ENCODE data around the gene PCDHB13. TPM values are rescaled to one million over a fixed set of nuclear protein-coding genes. Genes with fewer than 3 reads are reported as not detected.

PCDHB13 gene
- total and polyA plus RNA-seq, 2 of the 4 experiments (the other 2 are of a cell fraction), result 0.18 to 0.26 TPM

GRCh38 chr5:141261238-141261546 is 47.5 kb downstream of the PCDHB13 start:
- TF ChIP-seq RFX5 (IDR thresholded peaks at IDR 0.05; ENCODE audit: low read depth, low read length), result no peak
- no peak for TF ChIP-seq CTCF (conservative IDR thresholded peaks at IDR 0.05; ENCODE audit: low read depth, low read length)
- TF ChIP-seq CEBPB (IDR thresholded peaks at IDR 0.05; ENCODE audit: low read depth, low read length), result no peak
- no peak for TF ChIP-seq MAFK (IDR thresholded peaks at IDR 0.05; ENCODE audit: low read depth, low read length)
- TF ChIP-seq, protein P1, sequence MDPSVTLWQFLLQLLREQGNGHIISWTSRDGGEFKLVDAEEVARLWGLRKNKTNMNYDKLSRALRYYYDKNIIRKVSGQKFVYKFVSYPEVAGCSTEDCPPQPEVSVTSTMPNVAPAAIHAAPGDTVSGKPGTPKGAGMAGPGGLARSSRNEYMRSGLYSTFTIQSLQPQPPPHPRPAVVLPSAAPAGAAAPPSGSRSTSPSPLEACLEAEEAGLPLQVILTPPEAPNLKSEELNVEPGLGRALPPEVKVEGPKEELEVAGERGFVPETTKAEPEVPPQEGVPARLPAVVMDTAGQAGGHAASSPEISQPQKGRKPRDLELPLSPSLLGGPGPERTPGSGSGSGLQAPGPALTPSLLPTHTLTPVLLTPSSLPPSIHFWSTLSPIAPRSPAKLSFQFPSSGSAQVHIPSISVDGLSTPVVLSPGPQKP (IDR thresholded peaks at IDR 0.05; ENCODE audit: borderline replicate concordance, low read depth, low read length), result no peak
- no peak for TF ChIP-seq SMC3 (IDR thresholded peaks at IDR 0.05; ENCODE audit: low read depth, low read length)
- no peak for TF ChIP-seq FOS (IDR thresholded peaks at IDR 0.05; ENCODE audit: low read depth, low read length)
- in situ Hi-C loops (cut with MboI; ENCODE audit: low sequenced_read_pairs), result no loop called here

More at GRCh38 chr5:141261238-141261546, 47.5 kb downstream of the PCDHB13 start:
- Histone ChIP-seq H2BK20ac (ENCODE audit: low read depth, low read length) (no peak overlapping the region), H3K9ac (ENCODE audit: low read depth, low read length) (no peak overlapping the region), H3K4ac (ENCODE audit: low read depth, low read length) (no peak overlapping the region), H3K14ac (replicated peaks; ENCODE audit: low read depth, low read length) (no peak overlapping the region), H2AFZ (replicated peaks; ENCODE audit: low read length, poor library complexity) (no peak overlapping the region), H3K9me3 (ENCODE audit: control insufficient read depth, insufficient read depth, low read length) (peaks cover 48% of the 10 kb centered on the region), H2AK5ac (ENCODE audit: low read depth, low read length) (no peak overlapping the region), H3K79me1 (ENCODE audit: low read depth in 1 of 2, low read length in 2 of 2) (no peaks in the 10 kb centered on the region), H3K18ac (ENCODE audit: low read depth, low read length) (no peak overlapping the region), H4K91ac (ENCODE audit: insufficient read depth, low read depth, low read length) (no peak overlapping the region), H2BK15ac (ENCODE audit: low read depth, low read length) (no peak overlapping the region), H4K20me1 (ENCODE audit: insufficient read depth, low read length) (no peaks in the 10 kb centered on the region), H2AK9ac (replicated peaks; ENCODE audit: low read depth, low read length, poor library complexity) (no peak overlapping the region), H4K8ac (ENCODE audit: low read depth in 2 of 2, low read length in 2 of 2) (no peak overlapping the region), H2BK120ac (ENCODE audit: low read depth, low read length) (no peak overlapping the region), H3K9me1 (ENCODE audit: insufficient read depth, low read length) (no peaks in the 10 kb centered on the region), H3K27me3 (ENCODE audit: control insufficient read depth, insufficient read depth, low read length) (no peaks in the 10 kb centered on the region), H3K4me1 (ENCODE audit: control insufficient read depth, insufficient read depth, low read length) (no peaks in the 10 kb centered on the region), H4K5ac (ENCODE audit: low read depth, low read length) (no peak overlapping the region), H2BK5ac (ENCODE audit: low read depth, low read length, poor library complexity, severe bottlenecking) (no peak overlapping the region), H3K23ac (ENCODE audit: low read depth, low read length) (no peak overlapping the region), H3K36me3 (ENCODE audit: control insufficient read depth, insufficient read depth, low read length) (no peaks in the 10 kb centered on the region), H3K56ac (ENCODE audit: extremely low read depth, insufficient read depth, low read length) (no peak overlapping the region), H3K4me2 (ENCODE audit: low read depth, low read length) (no peak overlapping the region), H3K4me3 (ENCODE audit: insufficient read depth, low read depth, low read length) (no peak overlapping the region), H3K27ac (ENCODE audit: insufficient read depth, low read length) (no peak overlapping the region)
- CTCF ChIA-PET, result no interaction called here
- WGBS, 2 experiments (ENCODE audit: extremely low coverage in 2 of 2, insufficient read length in 1 of 2), result no CpG with 5 or more reads among the region's 1 CpG
- dilution Hi-C loops (cut with HindIII; ENCODE audit: low sequenced_read_pairs, unreplicated experiment), result no loop called here
- no peak for DNase-seq
- intact Hi-C loops (cut with micrococcal nuclease), result no loop called here
- no TSS peak for BruUV-seq (replicated peaks)
- POLR2A ChIA-PET (ENCODE audit: unreplicated experiment), result no interaction called here
- no peak for ATAC-seq (ENCODE audit: low read depth)

Other genes with a start within 250 kb of the PCDHB13 start
Only the 30 nearest of the 37 such genes appear.
- not detected in 2 replicates for gene PCDHB1, start 162.5 kb upstream of the PCDHB13 start, total RNA-seq (2012; rRNA removed)
- gene PCDHB1, start 162.5 kb upstream of the PCDHB13 start, polyA plus RNA-seq (2012; rRNA removed), result not detected in 2 replicates
- gene PCDHB2, start 119.3 kb upstream of the PCDHB13 start, total RNA-seq (2012; rRNA removed), result 0.36 and 0.56 TPM in 2 replicates
- 0.46 and 0.65 TPM in 2 replicates for gene PCDHB2, start 119.3 kb upstream of the PCDHB13 start, polyA plus RNA-seq (2012; rRNA removed)
- gene PCDHB3, start 113.4 kb upstream of the PCDHB13 start, total RNA-seq (2012; rRNA removed), result under 0.01 and 0.18 TPM in 2 replicates
- 0.10 and 0.12 TPM in 2 replicates for gene PCDHB3, start 113.4 kb upstream of the PCDHB13 start, polyA plus RNA-seq (2012; rRNA removed)
- under 0.01 TPM in 1 of 2 replicates, not detected in the other for gene PCDHB4, start 92.1 kb upstream of the PCDHB13 start, total RNA-seq (2012; rRNA removed)
- 0.03 and 0.06 TPM in 2 replicates for gene PCDHB4, start 92.1 kb upstream of the PCDHB13 start, polyA plus RNA-seq (2012; rRNA removed)
- gene PCDHB5, start 78.7 kb upstream of the PCDHB13 start, total RNA-seq (2012; rRNA removed), result 0.18 and 0.28 TPM in 2 replicates
- gene PCDHB5, start 78.7 kb upstream of the PCDHB13 start, polyA plus RNA-seq (2012; rRNA removed), result 0.32 TPM in 2 replicates
- under 0.01 TPM in 1 of 2 replicates, not detected in the other for gene PCDHB6, start 63.9 kb upstream of the PCDHB13 start, total RNA-seq (2012; rRNA removed)
- 0.07 and 0.11 TPM in 2 replicates for gene PCDHB6, start 63.9 kb upstream of the PCDHB13 start, polyA plus RNA-seq (2012; rRNA removed)
- 0.18 and 0.28 TPM in 2 replicates for gene PCDHB7, start 41.3 kb upstream of the PCDHB13 start, total RNA-seq (2012; rRNA removed)
- 0.27 and 0.38 TPM in 2 replicates for gene PCDHB7, start 41.3 kb upstream of the PCDHB13 start, polyA plus RNA-seq (2012; rRNA removed)
- gene PCDHB8, start 36.1 kb upstream of the PCDHB13 start, total RNA-seq (2012; rRNA removed), result 0.18 and 0.28 TPM in 2 replicates
- gene PCDHB8, start 36.1 kb upstream of the PCDHB13 start, polyA plus RNA-seq (2012; rRNA removed), result 0.03 and 0.07 TPM in 2 replicates
- gene PCDHB16, start 31.5 kb upstream of the PCDHB13 start, total RNA-seq (2012; rRNA removed), result 0.18 and 0.56 TPM in 2 replicates
- 0.36 and 0.93 TPM in 2 replicates for gene PCDHB16, start 31.5 kb upstream of the PCDHB13 start, polyA plus RNA-seq (2012; rRNA removed)
- under 0.01 and 0.18 TPM in 2 replicates for gene PCDHB9, start 26.8 kb upstream of the PCDHB13 start, total RNA-seq (2012; rRNA removed)
- 0.10 and 0.24 TPM in 2 replicates for gene PCDHB9, start 26.8 kb upstream of the PCDHB13 start, polyA plus RNA-seq (2012; rRNA removed)
- under 0.01 and 0.18 TPM in 2 replicates for gene PCDHB10, start 21.6 kb upstream of the PCDHB13 start, total RNA-seq (2012; rRNA removed)
- gene PCDHB10, start 21.6 kb upstream of the PCDHB13 start, polyA plus RNA-seq (2012; rRNA removed), result 0.19 and 0.22 TPM in 2 replicates
- under 0.01 TPM in 2 replicates for gene PCDHB11, start 14.3 kb upstream of the PCDHB13 start, total RNA-seq (2012; rRNA removed)
- 0.05 TPM in 1 of 2 replicates, not detected in the other for gene PCDHB11, start 14.3 kb upstream of the PCDHB13 start, polyA plus RNA-seq (2012; rRNA removed)
- under 0.01 and 0.18 TPM in 2 replicates for gene PCDHB12, start 5.2 kb upstream of the PCDHB13 start, total RNA-seq (2012; rRNA removed)
- 0.09 and 0.13 TPM in 2 replicates for gene PCDHB12, start 5.2 kb upstream of the PCDHB13 start, polyA plus RNA-seq (2012; rRNA removed)
- 0.18 and 0.28 TPM in 2 replicates for gene PCDHB14, start 9.4 kb downstream of the PCDHB13 start, total RNA-seq (2012; rRNA removed)
- gene PCDHB14, start 9.4 kb downstream of the PCDHB13 start, polyA plus RNA-seq (2012; rRNA removed), result 0.36 and 0.39 TPM in 2 replicates
- 0.18 and 0.28 TPM in 2 replicates for gene PCDHB15, start 31.5 kb downstream of the PCDHB13 start, total RNA-seq (2012; rRNA removed)
- 0.14 and 0.17 TPM in 2 replicates for gene PCDHB15, start 31.5 kb downstream of the PCDHB13 start, polyA plus RNA-seq (2012; rRNA removed)
- gene SLC25A2, start 90.1 kb downstream of the PCDHB13 start, total RNA-seq (2012; rRNA removed), result 0.28 TPM in 1 of 2 replicates, not detected in the other
- gene SLC25A2, start 90.1 kb downstream of the PCDHB13 start, polyA plus RNA-seq (2012; rRNA removed), result not detected in 2 replicates
- gene TAF7, start 106.9 kb downstream of the PCDHB13 start, total RNA-seq (2012; rRNA removed), result 51.8 and 100 TPM in 2 replicates
- gene TAF7, start 106.9 kb downstream of the PCDHB13 start, polyA plus RNA-seq (2012; rRNA removed), result 38.4 and 45.7 TPM in 2 replicates
- gene PCDHGA1, start 116.6 kb downstream of the PCDHB13 start, total RNA-seq (2012; rRNA removed), result 0.83 and 0.90 TPM in 2 replicates
- 0.86 and 0.92 TPM in 2 replicates for gene PCDHGA1, start 116.6 kb downstream of the PCDHB13 start, polyA plus RNA-seq (2012; rRNA removed)
- gene PCDHGA2, start 124.8 kb downstream of the PCDHB13 start, total RNA-seq (2012; rRNA removed), result 3.3 and 3.4 TPM in 2 replicates
- gene PCDHGA2, start 124.8 kb downstream of the PCDHB13 start, polyA plus RNA-seq (2012; rRNA removed), result 3.6 and 4.0 TPM in 2 replicates
- 1.4 and 1.7 TPM in 2 replicates for gene PCDHGA3, start 129.9 kb downstream of the PCDHB13 start, total RNA-seq (2012; rRNA removed)
- 1.6 and 1.8 TPM in 2 replicates for gene PCDHGA3, start 129.9 kb downstream of the PCDHB13 start, polyA plus RNA-seq (2012; rRNA removed)
- 3.3 and 3.6 TPM in 2 replicates for gene PCDHGB1, start 136.2 kb downstream of the PCDHB13 start, total RNA-seq (2012; rRNA removed)
- 1.9 TPM in 2 replicates for gene PCDHGB1, start 136.2 kb downstream of the PCDHB13 start, polyA plus RNA-seq (2012; rRNA removed)
- 5.0 and 5.4 TPM in 2 replicates for gene PCDHGA4, start 141.1 kb downstream of the PCDHB13 start, total RNA-seq (2012; rRNA removed)
- 3.0 and 3.5 TPM in 2 replicates for gene PCDHGA4, start 141.1 kb downstream of the PCDHB13 start, polyA plus RNA-seq (2012; rRNA removed)
- gene PCDHGB2, start 146.1 kb downstream of the PCDHB13 start, total RNA-seq (2012; rRNA removed), result 2.8 and 3.0 TPM in 2 replicates
- 2.4 and 2.6 TPM in 2 replicates for gene PCDHGB2, start 146.1 kb downstream of the PCDHB13 start, polyA plus RNA-seq (2012; rRNA removed)
- gene PCDHGA5, start 150.2 kb downstream of the PCDHB13 start, total RNA-seq (2012; rRNA removed), result 1.7 and 2.0 TPM in 2 replicates
- gene PCDHGA5, start 150.2 kb downstream of the PCDHB13 start, polyA plus RNA-seq (2012; rRNA removed), result 1.3 and 1.4 TPM in 2 replicates
- gene PCDHGB3, start 156.3 kb downstream of the PCDHB13 start, total RNA-seq (2012; rRNA removed), result 5.9 and 6.7 TPM in 2 replicates
- gene PCDHGB3, start 156.3 kb downstream of the PCDHB13 start, polyA plus RNA-seq (2012; rRNA removed), result 3.3 and 3.4 TPM in 2 replicates
- gene PCDHGA6, start 160.0 kb downstream of the PCDHB13 start, total RNA-seq (2012; rRNA removed), result 4.1 and 4.2 TPM in 2 replicates
- 4.7 TPM in 2 replicates for gene PCDHGA6, start 160.0 kb downstream of the PCDHB13 start, polyA plus RNA-seq (2012; rRNA removed)
- gene PCDHGA7, start 168.8 kb downstream of the PCDHB13 start, total RNA-seq (2012; rRNA removed), result 3.3 and 3.4 TPM in 2 replicates
- gene PCDHGA7, start 168.8 kb downstream of the PCDHB13 start, polyA plus RNA-seq (2012; rRNA removed), result 3.1 and 3.2 TPM in 2 replicates
- gene PCDHGB4, start 173.8 kb downstream of the PCDHB13 start, total RNA-seq (2012; rRNA removed), result 16.4 and 17.6 TPM in 2 replicates
- gene PCDHGB4, start 173.8 kb downstream of the PCDHB13 start, polyA plus RNA-seq (2012; rRNA removed), result 10.0 TPM in 2 replicates
- 2.0 and 2.2 TPM in 2 replicates for gene PCDHGA8, start 178.7 kb downstream of the PCDHB13 start, total RNA-seq (2012; rRNA removed)
- 0.87 and 0.89 TPM in 2 replicates for gene PCDHGA8, start 178.7 kb downstream of the PCDHB13 start, polyA plus RNA-seq (2012; rRNA removed)
- 17.2 and 17.5 TPM in 2 replicates for gene PCDHGB5, start 184.0 kb downstream of the PCDHB13 start, total RNA-seq (2012; rRNA removed)
- gene PCDHGB5, start 184.0 kb downstream of the PCDHB13 start, polyA plus RNA-seq (2012; rRNA removed), result 20.0 and 21.1 TPM in 2 replicates